HL-60 (cell line): ENCODE data around the gene NAA38.

Source experiments
- POLR2AphosphoS5 ChIP-seq: IDR thresholded peaks from 2 replicates; pipeline ENCODE4 v1.6.1; 2012; ENCODE audit warnings: low read depth
- SPI1 ChIP-seq: IDR thresholded peaks from 2 replicates; pipeline ENCODE4 v1.6.1; 2012; ENCODE audit warnings: low read depth, mild to moderate bottlenecking, borderline replicate concordance
- TF ChIP-seq, protein P1 (sequence below): IDR thresholded peaks from one replicate; pipeline ENCODE4 v1.5.1; 2011; ENCODE audit warnings: low read length, control low read depth, inconsistent platforms; ENCODE audit not compliant: insufficient read depth

- TF ChIP-seq, protein P1, sequence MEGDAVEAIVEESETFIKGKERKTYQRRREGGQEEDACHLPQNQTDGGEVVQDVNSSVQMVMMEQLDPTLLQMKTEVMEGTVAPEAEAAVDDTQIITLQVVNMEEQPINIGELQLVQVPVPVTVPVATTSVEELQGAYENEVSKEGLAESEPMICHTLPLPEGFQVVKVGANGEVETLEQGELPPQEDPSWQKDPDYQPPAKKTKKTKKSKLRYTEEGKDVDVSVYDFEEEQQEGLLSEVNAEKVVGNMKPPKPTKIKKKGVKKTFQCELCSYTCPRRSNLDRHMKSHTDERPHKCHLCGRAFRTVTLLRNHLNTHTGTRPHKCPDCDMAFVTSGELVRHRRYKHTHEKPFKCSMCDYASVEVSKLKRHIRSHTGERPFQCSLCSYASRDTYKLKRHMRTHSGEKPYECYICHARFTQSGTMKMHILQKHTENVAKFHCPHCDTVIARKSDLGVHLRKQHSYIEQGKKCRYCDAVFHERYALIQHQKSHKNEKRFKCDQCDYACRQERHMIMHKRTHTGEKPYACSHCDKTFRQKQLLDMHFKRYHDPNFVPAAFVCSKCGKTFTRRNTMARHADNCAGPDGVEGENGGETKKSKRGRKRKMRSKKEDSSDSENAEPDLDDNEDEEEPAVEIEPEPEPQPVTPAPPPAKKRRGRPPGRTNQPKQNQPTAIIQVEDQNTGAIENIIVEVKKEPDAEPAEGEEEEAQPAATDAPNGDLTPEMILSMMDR = no peak
- TF ChIP-seq POLR2AphosphoS5 (no peak), SPI1 (no peak)
Measured at GRCh38 chr17:7888184-7888920, 31.0 kb upstream of the NAA38 start, which contains the start of gene CHD3.
